ENCODE measurements around the gene SRGAP1.
"Not testable (repeated sequence)": the region's sequence is repeated elsewhere in the genome, so short reads cannot be mapped to it uniquely, and the experiment has no call there.

- not testable (repeated sequence) for TF ChIP-seq EZH2 (IDR thresholded peaks at IDR 0.05; ENCODE audit: insufficient read depth, poor library complexity, severe bottlenecking); EZH2phosphoT487 (IDR thresholded peaks at IDR 0.05; ENCODE audit: insufficient read depth, low read depth)
Measured at GRCh38 chr12:64167041-64167440, 322.5 kb downstream of the SRGAP1 start.
